Adipocyte (in vitro differentiated cells): ENCODE results near the gene LRIG3.
A peak's percentile ranks its signal among the peaks of the same experiment; 100 is the strongest.

Experiments
- DNase-seq: peaks from one replicate; pipeline ENCODE4 v3.0.0-alpha.2; 2015; ENCODE audit warnings: low read depth
- H3K27me3 ChIP-seq: replicated peaks from 2 replicates; pipeline ENCODE4 v1.7.0; 2013; ENCODE audit warnings: mild to moderate bottlenecking, low read length, moderate library complexity; ENCODE audit not compliant: control insufficient read depth, insufficient read depth
- H3K36me3 ChIP-seq: 2 replicates; pipeline ENCODE4 v1.7.0; 2013; ENCODE audit warnings: low read length, mild to moderate bottlenecking, moderate library complexity; ENCODE audit not compliant: control insufficient read depth, insufficient read depth, severe bottlenecking
- H3K4me1 ChIP-seq: 2 replicates; pipeline ENCODE4 v1.7.0; 2013; ENCODE audit warnings: mild to moderate bottlenecking, low read length, moderate library complexity; ENCODE audit not compliant: control insufficient read depth, insufficient read depth
- H3K4me3 ChIP-seq: 2 replicates; pipeline ENCODE4 v1.7.0; 2013; ENCODE audit warnings: mild to moderate bottlenecking, low read length, moderate library complexity
- H3K9ac ChIP-seq: 2 replicates; pipeline ENCODE4 v1.7.0; 2013; ENCODE audit warnings: mild to moderate bottlenecking, low read length, moderate library complexity
- H3K9me3 ChIP-seq: 2 replicates; pipeline ENCODE4 v1.7.0; 2013; ENCODE audit warnings: mild to moderate bottlenecking, low read length, moderate library complexity; ENCODE audit not compliant: control insufficient read depth

Gene LRIG3

DNA sequence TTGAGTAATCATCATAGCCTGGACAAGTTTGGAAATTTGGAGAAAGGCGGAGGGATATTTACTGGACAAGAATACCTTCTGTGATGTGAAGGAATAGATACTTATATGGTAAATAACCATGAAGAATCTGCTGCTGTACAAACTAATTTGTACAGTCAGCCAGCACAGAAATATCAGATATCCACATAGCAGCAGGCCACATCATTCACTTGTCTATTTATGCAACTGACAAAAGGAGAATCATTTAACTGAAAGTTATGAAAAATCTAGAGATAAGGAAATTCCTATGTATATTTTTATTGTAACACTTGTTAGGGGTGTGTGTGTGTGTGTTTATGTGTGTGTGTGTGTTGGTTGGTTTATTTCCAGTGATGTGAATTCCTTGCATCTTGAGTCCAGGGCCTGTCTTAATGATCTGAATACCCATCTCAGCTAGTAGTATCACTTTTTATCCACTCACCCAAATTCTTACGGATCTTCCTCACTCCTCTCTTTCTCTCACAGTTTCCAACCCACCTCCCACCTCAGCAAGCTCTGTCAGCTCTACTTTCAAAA, 10.5 kb upstream of the LRIG3 start:
- Histone ChIP-seq H3K9me3 (no peaks in the 10 kb centered on the region), H3K27me3 (no peaks in the 10 kb centered on the region), H3K4me3 (no peak overlapping the region), H3K36me3 (no peaks in the 10 kb centered on the region), H3K9ac (no peak overlapping the region), H3K4me1 (no peaks in the 10 kb centered on the region)
- peak; percentile 23 for DNase-seq

DNA sequence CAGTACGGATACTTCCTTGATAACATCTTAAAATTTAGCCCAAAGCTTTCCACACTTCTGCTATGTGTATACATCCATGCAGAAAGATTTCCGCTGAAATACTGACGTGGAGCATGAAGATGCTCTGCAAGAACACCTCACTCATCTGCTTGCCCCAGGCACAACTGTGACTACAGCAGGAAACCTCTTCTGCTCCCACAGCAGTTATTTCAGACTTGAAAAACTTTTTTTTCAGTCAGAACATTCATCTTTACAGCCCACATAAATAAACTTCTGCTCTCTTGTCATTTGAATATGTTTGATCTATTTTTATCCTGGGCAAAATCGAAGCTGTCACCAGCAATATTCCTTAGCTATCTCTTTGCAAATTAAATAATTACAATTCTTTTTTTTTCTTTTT, 6.8 kb upstream of the LRIG3 start:
- Histone ChIP-seq H3K27me3 (no peaks in the 10 kb centered on the region), H3K4me1 (peaks cover 6% of the 10 kb centered on the region), H3K36me3 (no peaks in the 10 kb centered on the region), H3K9ac (no peak overlapping the region), H3K4me3 (no peak overlapping the region), H3K9me3 (no peaks in the 10 kb centered on the region)
- no peak for DNase-seq

DNA sequence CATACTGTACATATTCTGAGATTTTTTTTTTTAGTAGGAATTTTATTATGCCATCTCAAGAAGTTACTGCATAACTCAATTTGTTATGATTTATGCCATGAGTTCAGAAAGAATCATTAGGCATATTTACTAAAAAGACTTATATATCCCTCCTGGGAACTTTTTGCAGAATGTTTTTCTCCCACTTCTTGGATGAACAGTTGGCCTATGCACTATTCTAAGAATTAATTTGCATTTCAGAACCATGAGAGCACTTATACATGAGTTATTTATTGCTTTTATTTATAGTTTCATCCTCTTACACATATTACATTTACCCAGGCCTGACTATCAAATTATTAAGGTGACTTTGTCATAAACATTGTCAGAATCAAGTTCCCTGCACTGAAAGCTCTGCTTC, 6.3 kb upstream of the LRIG3 start:
- Histone ChIP-seq H3K4me1 (peaks cover 6% of the 10 kb centered on the region), H3K9me3 (no peaks in the 10 kb centered on the region), H3K4me3 (no peak overlapping the region), H3K9ac (no peak overlapping the region), H3K27me3 (no peaks in the 10 kb centered on the region), H3K36me3 (no peaks in the 10 kb centered on the region)
- DNase-seq = no peak

DNA sequence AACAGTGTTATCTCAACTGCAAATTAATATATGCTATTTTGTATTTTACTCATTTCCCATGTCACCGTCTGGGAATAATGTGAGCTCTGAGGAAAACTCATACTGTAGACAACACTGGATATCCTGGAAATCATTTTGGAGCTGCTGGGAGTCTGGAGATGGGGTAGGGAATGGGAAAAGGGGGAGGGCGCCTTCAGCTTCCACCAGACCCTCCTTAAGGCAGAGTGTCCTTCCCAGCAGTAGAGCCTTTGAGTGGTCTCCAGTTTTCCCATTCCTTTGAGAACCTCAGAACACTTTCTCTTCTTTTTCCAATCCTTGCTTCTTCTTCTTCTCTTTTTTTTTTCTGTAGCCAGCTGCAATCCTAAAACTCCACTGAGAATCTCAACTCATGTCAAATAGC, 5.4 kb upstream of the LRIG3 start:
- Histone ChIP-seq H3K36me3 (no peaks in the 10 kb centered on the region), H3K4me1 (peaks cover 13% of the 10 kb centered on the region), H3K9ac (no peak overlapping the region), H3K9me3 (no peaks in the 10 kb centered on the region), H3K27me3 (no peaks in the 10 kb centered on the region), H3K4me3 (no peak overlapping the region)
- DNase-seq = no peak

DNA sequence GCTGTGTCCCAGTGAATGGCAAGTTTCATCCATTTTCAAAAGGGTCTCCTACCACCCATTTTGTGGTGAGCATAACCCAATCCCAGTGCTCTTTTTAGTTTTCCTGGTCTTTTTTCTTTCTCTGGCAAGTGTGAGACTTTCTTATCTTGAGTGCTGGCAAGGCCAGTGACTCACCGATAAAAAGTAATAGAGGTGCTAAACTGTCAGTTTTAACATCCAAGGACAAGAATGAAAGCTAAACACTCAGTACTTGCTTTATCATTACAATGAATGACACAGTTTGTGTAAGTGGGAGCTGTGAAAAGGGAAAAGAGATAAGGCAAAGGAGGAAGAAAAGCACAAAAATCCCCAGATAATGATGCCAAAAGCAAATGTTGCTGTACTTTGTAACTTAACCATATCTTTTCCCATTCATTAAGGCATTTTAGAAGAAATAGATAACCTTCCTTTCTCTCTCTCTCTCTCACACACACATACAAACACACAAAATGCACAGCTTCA, 4.9 kb upstream of the LRIG3 start:
- Histone ChIP-seq H3K9me3 (no peaks in the 10 kb centered on the region), H3K4me1 (peaks cover 15% of the 10 kb centered on the region), H3K9ac (no peak overlapping the region), H3K4me3 (no peak overlapping the region), H3K36me3 (no peaks in the 10 kb centered on the region), H3K27me3 (no peaks in the 10 kb centered on the region)
- DNase-seq = no peak

DNA sequence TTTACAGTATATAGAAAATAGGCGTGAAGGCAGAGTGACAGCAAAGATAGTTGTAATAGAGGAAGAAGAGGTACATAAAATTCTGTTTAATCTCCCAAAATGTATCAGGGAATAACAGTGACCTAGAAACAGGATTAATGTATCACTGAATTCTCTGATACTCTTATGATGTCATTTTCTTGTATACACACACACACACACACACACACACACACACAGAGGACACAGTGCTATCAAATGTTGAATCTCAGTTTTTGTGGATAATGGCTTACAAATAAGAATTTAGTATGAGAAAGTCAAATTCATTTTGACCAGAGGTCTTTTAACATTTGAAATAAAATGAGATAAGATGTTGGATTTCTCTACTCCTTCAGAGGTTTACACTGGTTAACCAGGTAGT, 4.3 kb upstream of the LRIG3 start:
- Histone ChIP-seq H3K9me3 (no peaks in the 10 kb centered on the region), H3K4me1 (peaks cover 15% of the 10 kb centered on the region), H3K27me3 (no peaks in the 10 kb centered on the region), H3K9ac (no peak overlapping the region), H3K4me3 (no peak overlapping the region), H3K36me3 (no peaks in the 10 kb centered on the region)
- DNase-seq = no peak

DNA sequence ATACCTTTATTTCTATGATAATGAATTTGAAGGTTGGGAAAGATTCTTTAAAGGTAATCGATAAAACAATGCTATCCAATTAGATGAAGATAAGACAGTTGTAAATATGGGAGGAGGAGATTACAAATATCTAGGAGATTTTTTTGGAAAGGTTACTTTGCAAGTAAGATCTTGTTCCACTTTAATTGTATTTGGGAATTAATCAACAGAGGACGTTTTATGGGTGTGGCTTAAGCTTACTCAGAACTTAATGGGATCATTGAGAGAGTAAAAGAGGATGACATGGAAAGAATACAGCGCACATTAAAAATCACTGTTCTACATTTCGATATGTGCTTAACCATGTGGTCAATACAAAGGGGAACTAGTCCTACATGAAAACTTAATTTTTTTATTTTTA, 3.5 kb upstream of the LRIG3 start:
- Histone ChIP-seq H3K36me3 (no peaks in the 10 kb centered on the region), H3K9ac (no peak overlapping the region), H3K27me3 (no peaks in the 10 kb centered on the region), H3K4me1 (peaks cover 15% of the 10 kb centered on the region), H3K9me3 (no peaks in the 10 kb centered on the region), H3K4me3 (no peak overlapping the region)
- no peak for DNase-seq

DNA sequence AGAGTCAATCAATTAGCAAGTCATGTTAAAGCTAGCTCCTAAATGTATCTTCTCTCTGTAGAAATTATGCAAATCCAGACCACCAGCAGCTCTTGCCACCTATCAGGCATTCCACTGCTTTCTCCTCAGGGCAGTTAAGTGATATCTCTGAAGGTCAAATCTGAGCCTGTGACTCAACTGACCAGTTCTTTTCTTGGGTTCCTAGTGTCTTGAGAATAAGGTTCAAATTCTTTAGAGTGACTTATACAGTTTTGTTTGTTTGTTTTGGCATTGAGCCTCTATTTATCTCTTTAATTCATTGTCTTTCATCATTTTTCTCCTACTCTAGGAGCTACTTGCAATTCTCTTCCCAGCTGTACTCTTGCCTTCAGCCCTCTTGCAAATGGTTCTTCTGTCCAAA, 2.5 kb upstream of the LRIG3 start:
- Histone ChIP-seq H3K9me3 (no peaks in the 10 kb centered on the region), H3K4me1 (peaks cover 15% of the 10 kb centered on the region), H3K36me3 (no peaks in the 10 kb centered on the region), H3K9ac (no peak overlapping the region), H3K27me3 (no peaks in the 10 kb centered on the region), H3K4me3 (no peak overlapping the region)
- peak; percentile 70 for DNase-seq

DNA sequence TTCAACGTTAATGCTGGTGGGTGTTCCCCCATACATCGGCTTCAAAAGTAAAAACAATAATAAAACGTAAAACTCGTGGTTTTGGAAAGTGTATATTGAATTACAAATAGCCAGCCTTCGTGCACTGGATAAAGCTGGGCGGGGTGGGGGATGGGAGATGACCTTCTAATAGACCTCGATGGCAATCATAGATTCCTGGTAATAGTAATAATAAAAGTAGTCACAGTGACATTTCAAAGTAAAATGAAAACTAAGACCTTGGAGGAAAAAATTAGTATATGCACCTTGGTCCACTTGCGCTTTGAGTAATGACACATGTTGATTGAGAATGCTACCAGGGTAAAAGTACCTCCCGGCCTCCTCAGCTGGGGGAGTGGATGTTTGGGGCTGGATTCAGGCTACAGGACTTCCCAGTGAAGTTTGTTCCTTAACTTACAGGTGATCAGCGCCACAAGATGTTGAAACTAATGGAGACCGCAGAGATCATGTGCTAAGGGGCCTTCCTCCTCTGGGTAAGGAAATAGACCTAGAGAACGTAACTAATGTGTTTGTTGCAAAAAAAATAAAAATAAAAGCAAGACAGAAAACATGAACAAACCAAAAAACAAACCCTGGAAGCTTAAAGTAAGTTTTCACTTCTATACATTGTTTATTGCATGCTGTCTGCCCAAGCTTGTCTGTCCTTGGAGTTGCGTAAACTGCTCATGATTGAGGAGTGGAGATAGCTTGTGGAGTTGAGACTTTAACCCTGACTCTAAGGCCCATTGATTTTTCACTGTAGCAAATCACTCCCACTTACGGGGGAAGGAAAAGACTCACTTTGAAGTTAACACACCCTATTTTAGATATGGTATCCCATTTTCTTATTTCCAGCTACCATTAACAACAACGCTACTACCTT, 907 bp upstream of the LRIG3 start:
- Histone ChIP-seq H3K9ac (peak overlapping the region; percentile 94), H3K4me1 (peaks cover 19% of the 10 kb centered on the region), H3K9me3 (no peaks in the 10 kb centered on the region), H3K4me3 (peak overlapping the region; percentile 92), H3K27me3 (no peaks in the 10 kb centered on the region), H3K36me3 (no peaks in the 10 kb centered on the region)
- DNase-seq = peak; percentile 11

DNA sequence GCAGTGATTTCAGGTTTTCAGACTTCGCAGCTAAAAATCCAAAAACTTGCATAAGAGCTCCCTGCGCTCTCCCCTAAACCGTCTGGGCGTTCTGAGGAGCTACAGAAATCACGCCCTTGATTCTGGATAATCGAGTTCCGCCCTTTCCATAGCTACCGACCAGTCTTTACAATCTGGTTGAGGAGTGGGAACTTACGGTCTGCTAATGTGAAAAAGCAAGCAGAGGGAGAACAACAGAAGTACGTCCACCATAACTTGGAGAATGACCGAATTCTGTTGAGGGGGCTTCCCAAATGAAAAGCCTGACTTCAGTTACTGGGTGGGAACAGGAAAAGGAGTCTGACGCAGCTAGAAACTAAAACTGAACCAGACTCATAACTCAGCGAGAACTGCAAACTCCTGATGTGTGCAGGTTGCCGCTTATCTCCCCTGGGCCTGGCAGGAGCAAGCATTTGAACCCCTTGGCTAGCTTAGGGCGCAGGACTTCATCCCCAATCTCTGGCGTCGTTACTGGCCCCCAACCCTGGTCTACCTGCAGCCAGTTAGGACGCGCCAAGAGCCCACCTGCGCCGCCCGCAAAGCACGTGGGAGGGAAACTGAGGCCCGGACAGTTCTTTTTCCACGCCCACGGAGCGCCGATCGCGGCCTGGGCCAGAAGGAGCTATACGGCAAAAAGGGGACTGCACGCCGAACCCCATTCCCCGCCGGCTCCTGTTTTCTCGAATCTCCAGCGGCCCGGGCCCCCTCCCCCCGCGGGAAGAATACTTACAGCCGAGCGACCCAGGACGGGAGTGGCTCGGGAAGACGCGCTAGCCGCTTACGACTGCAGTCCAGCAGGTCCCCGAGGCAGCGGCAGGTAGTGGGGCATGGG, 838 bp downstream of the LRIG3 start:
- Histone ChIP-seq H3K27me3 (no peaks in the 10 kb centered on the region), H3K36me3 (no peaks in the 10 kb centered on the region), H3K9ac (peak overlapping the region; percentile 94), H3K4me3 (peak overlapping the region; percentile 92), H3K4me1 (peaks cover 34% of the 10 kb centered on the region), H3K9me3 (no peaks in the 10 kb centered on the region)
- peak; percentile 65 for DNase-seq

DNA sequence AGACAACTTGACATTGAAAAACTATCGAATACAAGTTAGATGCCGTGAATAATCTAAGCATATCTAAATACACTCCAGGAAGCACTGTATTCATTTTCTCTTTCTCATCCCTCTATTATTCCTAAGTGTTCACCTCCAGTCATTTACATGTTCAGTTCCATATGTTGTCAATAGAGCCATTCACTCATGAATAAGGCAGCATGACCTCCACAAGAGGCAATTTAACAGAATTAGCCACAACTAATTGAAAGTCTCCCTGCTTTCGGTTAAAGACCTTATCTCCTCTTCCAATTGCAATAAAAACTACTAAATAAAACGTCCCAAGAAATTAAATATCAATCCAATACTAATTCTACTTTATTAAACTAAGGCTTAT, 1.8 kb downstream of the LRIG3 start:
- Histone ChIP-seq H3K27me3 (no peaks in the 10 kb centered on the region), H3K36me3 (peaks cover 9% of the 10 kb centered on the region), H3K9ac (peak overlapping the region; percentile 94), H3K4me1 (peaks cover 44% of the 10 kb centered on the region), H3K9me3 (no peaks in the 10 kb centered on the region), H3K4me3 (peak overlapping the region; percentile 92)
- peak; percentile 40 for DNase-seq
